HG03060 (cell line): ENCODE measurements around the gene GPR3.

Experiments used
- ATAC-seq: cut with Tn5 transposase; IDR thresholded peaks from one replicate; pipeline ENCODE4 v1.9.1; 2021; ENCODE audit warnings: low read depth, moderate number of reproducible peaks; ENCODE audit not compliant: unreplicated experiment

GPR3 gene

GRCh38 chr1:27358038-27358927 is 34.1 kb upstream of the GPR3 start:
- ATAC-seq: no peak

GRCh38 chr1:27358928-27359313 is 33.5 kb upstream of the GPR3 start:
- no peak for ATAC-seq

GRCh38 chr1:27359822-27360158 is 32.6 kb upstream of the GPR3 start:
- ATAC-seq: no peak

GRCh38 chr1:27360159-27361043 is 32.0 kb upstream of the GPR3 start:
- no peak for ATAC-seq

- ATAC-seq: no peak
These were observed 31.4 kb upstream of the GPR3 start for GRCh38 chr1:27361044-27361402.

- no peak for ATAC-seq
These were observed 30.9 kb upstream of the GPR3 start for GRCh38 chr1:27361553-27361952.

GRCh38 chr1:27363766-27364695 is 28.4 kb upstream of the GPR3 start:
- no peak for ATAC-seq

- no peak for ATAC-seq
These were observed 27.6 kb upstream of the GPR3 start for GRCh38 chr1:27364696-27365371.

GRCh38 chr1:27365372-27366112 is 26.9 kb upstream of the GPR3 start:
- ATAC-seq: no peak

- ATAC-seq: no peak
These were observed 26.4 kb upstream of the GPR3 start for GRCh38 chr1:27366113-27366410.

GRCh38 chr1:27366411-27367159 is 25.8 kb upstream of the GPR3 start, which contains the start of gene MAP3K6:
Gene MAP3K6, minus strand, starts transcription at chr1:27366961. Its CDS starts 364 bp downstream, at chr1:27366597.
- no peak for ATAC-seq

- ATAC-seq: no peak
These were observed 25.2 kb upstream of the GPR3 start for GRCh38 chr1:27367160-27367650.

GRCh38 chr1:27368869-27369582 is 23.4 kb upstream of the GPR3 start:
- ATAC-seq: no peak

GRCh38 chr1:27372022-27372807 is 20.2 kb upstream of the GPR3 start:
- ATAC-seq: no peak

- ATAC-seq: no peak
These were observed 19.4 kb upstream of the GPR3 start for GRCh38 chr1:27372808-27373690.

- no peak for ATAC-seq
These were observed 17.9 kb upstream of the GPR3 start, which contains the start of gene FCN3 for GRCh38 chr1:27374362-27375086. Gene FCN3, minus strand, starts transcription at chr1:27374824. Its CDS starts 6 bp downstream, at chr1:27374818.
